Adrenal gland (tissue), 12 donors: ENCODE measurements around the gene CAB39. TPM values are rescaled to one million over a fixed set of nuclear protein-coding genes. Genes with fewer than 3 reads are reported as not detected.
A peak's percentile ranks its signal among the peaks of the same experiment; 100 is the strongest.

Source experiments
- DNase-seq, 7 donors: peaks; one replicate each; pipeline ENCODE4 v3.0.0-alpha.2; 2019 to 2020
- H3K27ac ChIP-seq, 5 donors: fragments of 200-600 bp; sonication (generic) in 4 of 5; 1 replicate in 3 of 5; 2 replicates in 2 of 5; pipeline versions ENCODE4 v1.5.1 to v1.8.0; 2016 to 2020; ENCODE audit warnings: mild to moderate bottlenecking in 1 of 5
- H3K27me3 ChIP-seq: fragments of 200-600 bp; 2 replicates; pipeline ENCODE4 v1.8.0; 2021
- H3K36me3 ChIP-seq, 2 donors: fragments of 200-600 bp; replicated peaks in 1 of 2; 1 replicate in 1 of 2; 2 replicates in 1 of 2; pipeline versions ENCODE4 v1.5.1 to v1.8.0; 2018 to 2022
- H3K4me1 ChIP-seq, 2 donors: fragments of 200-600 bp; replicated peaks in 1 of 2; 1 replicate in 1 of 2; 2 replicates in 1 of 2; pipeline versions ENCODE4 v1.5.1 to v1.8.0; 2018 to 2021
- H3K4me3 ChIP-seq, 4 donors: fragments of 200-600 bp; sonication (generic) in 3 of 4; one replicate each; pipeline ENCODE4 v1.5.1; 2016 to 2018
- H3K9me3 ChIP-seq, 3 donors: fragments of 200-600 bp; sonication (generic) in 1 of 3; replicated peaks in 1 of 3; 1 replicate in 2 of 3; 2 replicates in 1 of 3; pipeline versions ENCODE4 v1.5.1 to v1.8.0; 2016 to 2021
- CTCF ChIP-seq, 6 experiments: fragments of 450-650 bp in 4 of 6; fragments of 200-600 bp in 2 of 6; sonication (generic) in 1 of 6; IDR thresholded peaks; 1 replicate in 5 of 6; 2 replicates in 1 of 6; pipeline versions ENCODE4 v1.5.1 to v1.8.0; 2016 to 2021; ENCODE audit warnings: antibody characterized with exemption in 6 of 6, mild to moderate bottlenecking in 2 of 6, moderate library complexity in 1 of 6
- POLR2A ChIP-seq, 2 donors: fragments of 450-650 bp; IDR thresholded peaks; one replicate each; pipeline ENCODE4 v1.6.1; 2017; ENCODE audit warnings: antibody characterized with exemption in 2 of 2, mild to moderate bottlenecking in 2 of 2, moderate library complexity in 1 of 2
- WGBS, 4 donors: extraction: QIAGEN DNeasy Blood & Tissue Kit in 2 of 4; methylation state at CpG; one replicate each; pipeline versions ENCODE4 v1.1.5 to v1.1.7; 2013 to 2017; 5-methylcytosine and 5-hydroxymethylcytosine counted together
- intact Hi-C, 2 donors: fragments of 100-400 bp; cut with DNase I; formaldehyde crosslinking; loops; one replicate each; pipeline versions ENCODE4 v1.14.1 to v1.15.0; 2022 to 2023
- polyA plus RNA-seq, 3 donors: library from polyadenylated mRNA; stranded (reverse); fragments of 200-250 nt in 2 of 3; fragments of 350-450 nt in 1 of 3; fragmentation: Illumina TruSeq in 1 of 3; extraction: RNeasy Lipid Tissue Mini Kit (QIAGEN cat#74804) in 1 of 3; gene quantifications; one replicate each; pipeline ENCODE4 v1.2.3, GENCODE V29; 2013 to 2014
- total RNA-seq, 9 donors: library from RNA; depleted of rRNA in 4 of 9; stranded (reverse); fragments of >200 nt in 4 of 9; fragments of 120-200 nt in 1 of 9; fragmentation: NEBNext Ultra II Directional in 1 of 9; extraction: Animal tissue kit (Norgen Biotek cat#: 25700) in 1 of 9; gene quantifications; one replicate each; pipeline versions ENCODE4 v1.1.0 to v1.2.4, GENCODE V29; 2013 to 2023
- donor health status: healthy with polysubstance abuse.
- donor health status: Bipolar disorder and iron deficiency.
- donor health status: DM: yes; HTN: yes; CAD: no.
- donor health status: DM: no; HTN: no; CAD: no.
- donor health status: DM: no; HTN: no; CAD: no.
- donor health status: DM: yes; HTN: yes; CAD: no.

CAB39 gene
- total and polyA plus RNA-seq, 12 donors: 10.5 to 96.1 (median 55.5) TPM

- Histone ChIP-seq H3K4me1 (peaks cover 0 to 6% of the 10 kb centered on the region in 2 donors), H3K27ac (no peak overlapping the region), H3K36me3 (peaks cover 0 to 56% of the 10 kb centered on the region in 2 donors), H3K27me3 (no peaks in the 10 kb centered on the region), H3K9me3 (no peaks in the 10 kb centered on the region), H3K4me3 (no peak overlapping the region)
- TF ChIP-seq POLR2A (IDR thresholded peaks at IDR 0.05) (no peak), CTCF (IDR thresholded peaks at IDR 0.05) (no peak)
- DNase-seq: peak in 6 of 7 donors; percentile 34 to 60 (median 48)
- 48 to 72% (median 66%) methylated on average over 7 of the region's 7 CpGs for WGBS, 4 donors
- intact Hi-C loops: no loop called here
These were observed 104.1 kb downstream of the CAB39 start for GRCh38 chr2:230816735-230817134.

- 88 to 98% (median 94%) methylated on average over 1 of the region's 1 CpG for WGBS, 4 donors
- Histone ChIP-seq H3K4me3 (no peak overlapping the region), H3K36me3 (peaks cover 0 to 45% of the 10 kb centered on the region in 2 donors), H3K4me1 (peaks cover 0 to 6% of the 10 kb centered on the region in 2 donors), H3K9me3 (no peaks in the 10 kb centered on the region), H3K27me3 (no peaks in the 10 kb centered on the region), H3K27ac (no peak overlapping the region)
- no peak for DNase-seq
- TF ChIP-seq POLR2A (IDR thresholded peaks at IDR 0.05) (no peak), CTCF (IDR thresholded peaks at IDR 0.05) (no peak)
- intact Hi-C loops: no loop called here
These were observed 106.8 kb downstream of the CAB39 start for GRCh38 chr2:230819433-230819832.

GRCh38 chr2:230821261-230821990, 108.8 kb downstream of the CAB39 start:
- Histone ChIP-seq H3K27me3 (no peaks in the 10 kb centered on the region), H3K36me3 (peaks cover 0 to 30% of the 10 kb centered on the region in 2 donors), H3K27ac (no peak overlapping the region), H3K4me1 (peaks cover 0 to 6% of the 10 kb centered on the region in 2 donors), H3K9me3 (no peaks in the 10 kb centered on the region), H3K4me3 (no peak overlapping the region)
- intact Hi-C loops: loop anchor here in 1 of 2 donors (5.0 kb wide), 1 partner anchor 166 kb away; no protein-coding TSS in a partner anchor
- WGBS, 4 donors: 79 to 82% (median 81%) methylated on average over 17 to 18 of the region's 18 CpGs
- no peak for DNase-seq
- no peak for TF ChIP-seq POLR2A (IDR thresholded peaks at IDR 0.05)
- TF ChIP-seq CTCF (IDR thresholded peaks at IDR 0.05): no peak

- 91 to 98% (median 92%) methylated on average over 9 to 13 of the region's 13 CpGs for WGBS, 4 donors
- intact Hi-C loops: loop anchor here in 1 of 2 donors (5.0 kb wide), 1 partner anchor 165 kb away; no protein-coding TSS in a partner anchor
- Histone ChIP-seq H3K27me3 (no peaks in the 10 kb centered on the region), H3K4me1 (no peaks in the 10 kb centered on the region), H3K9me3 (no peaks in the 10 kb centered on the region), H3K27ac (no peak overlapping the region), H3K4me3 (no peak overlapping the region), H3K36me3 (peaks cover 0 to 24% of the 10 kb centered on the region in 2 donors)
- no peak for TF ChIP-seq POLR2A (IDR thresholded peaks at IDR 0.05)
- no peak for TF ChIP-seq CTCF (IDR thresholded peaks at IDR 0.05)
- DNase-seq: no peak
These were observed 109.4 kb downstream of the CAB39 start for GRCh38 chr2:230821991-230822520.
